Heart left ventricle (tissue), 16 donors: Measurements from ENCODE around the gene RPL3. TPM values are rescaled to one million over a fixed set of nuclear protein-coding genes. Genes with fewer than 3 reads are reported as not detected.
A peak's percentile ranks its signal among the peaks of the same experiment; 100 is the strongest.

Experiments
- ATAC-seq, 4 donors: fragments of 200-7000 bp; cut with Tn5 transposase; one replicate each; pipeline ENCODE4 v1.9.1; 2020 to 2022; ENCODE audit warnings: moderate library complexity in 4 of 4, mild to moderate bottlenecking in 3 of 4, moderate number of reproducible peaks in 1 of 4
- DNase-seq, 5 donors: peaks; one replicate each; pipeline ENCODE4 v3.0.0-alpha.2; 2020
- H3K27ac ChIP-seq, 12 donors: fragments of 200-600 bp; sonication (generic) in 4 of 12; one replicate each; pipeline versions ENCODE4 v1.5.0 to v1.8.0; 2016 to 2022; ENCODE audit warnings: mild to moderate bottlenecking in 2 of 12
- H3K27me3 ChIP-seq, 9 donors: fragments of 200-600 bp; sonication (generic) in 2 of 9; one replicate each; pipeline versions ENCODE4 v1.5.1 to v1.8.0; 2016 to 2022; ENCODE audit warnings: mild to moderate bottlenecking in 3 of 9
- H3K36me3 ChIP-seq, 9 donors: fragments of 200-600 bp; sonication (generic) in 2 of 9; one replicate each; pipeline versions ENCODE4 v1.5.0 to v1.8.0; 2018 to 2022; ENCODE audit warnings: mild to moderate bottlenecking in 2 of 9
- H3K4me1 ChIP-seq, 12 donors: fragments of 200-600 bp; sonication (generic) in 4 of 12; one replicate each; pipeline versions ENCODE4 v1.5.0 to v1.8.0; 2016 to 2022; ENCODE audit warnings: mild to moderate bottlenecking in 3 of 12
- H3K4me3 ChIP-seq, 12 donors: fragments of 200-600 bp; sonication (generic) in 4 of 12; one replicate each; pipeline versions ENCODE4 v1.5.0 to v1.8.0; 2017 to 2022; ENCODE audit warnings: mild to moderate bottlenecking in 9 of 12, moderate library complexity in 4 of 12
- H3K9me3 ChIP-seq, 12 donors: fragments of 200-600 bp; sonication (generic) in 4 of 12; one replicate each; pipeline versions ENCODE4 v1.5.0 to v1.8.0; 2016 to 2022; ENCODE audit warnings: mild to moderate bottlenecking in 1 of 12
- CTCF ChIP-seq, 12 donors: fragments of 200-600 bp; sonication (generic) in 4 of 12; IDR thresholded peaks; one replicate each; pipeline versions ENCODE4 v1.5.0 to v1.8.0; 2018 to 2022; ENCODE audit warnings: antibody characterized with exemption in 12 of 12, mild to moderate bottlenecking in 5 of 12
- POLR2A ChIP-seq, 2 donors: fragments of 450-650 bp; IDR thresholded peaks; one replicate each; pipeline ENCODE4 v1.6.1; 2017; ENCODE audit warnings: antibody characterized with exemption in 2 of 2, mild to moderate bottlenecking in 2 of 2, moderate library complexity in 2 of 2
- WGBS, 4 donors: extraction: QIAGEN DNeasy Blood & Tissue Kit in 2 of 4; methylation state at CpG; one replicate each; pipeline versions ENCODE4 v1.1.5 to v1.1.7; 2013 to 2018; 5-methylcytosine and 5-hydroxymethylcytosine counted together
- intact Hi-C, 10 donors: fragments of 100-400 bp; cut with DNase I; formaldehyde crosslinking; loops; one replicate each; pipeline versions ENCODE4 v1.11.1 to v1.14.2; 2022
- polyA plus RNA-seq, 2 donors: library from polyadenylated mRNA; stranded (reverse); fragments of 200-250 nt; gene quantifications; one replicate each; pipeline ENCODE4 v1.2.3, GENCODE V29; 2013
- total RNA-seq, 9 donors: library from RNA; depleted of rRNA in 2 of 9; stranded (reverse); fragments of >200 nt in 2 of 9; fragmentation: NEBNext Ultra II Directional in 3 of 9; extraction: Animal tissue kit (Norgen Biotek cat#: 25700) in 3 of 9; gene quantifications; one replicate each; pipeline versions ENCODE4 v1.1.0 to v1.2.4, GENCODE V29; 2016 to 2023
- donor health status: ischemic (EF 13 %, LVEDD 7.1; RV severe dilation, severe dysfunction).
- donor health status: healthy with polysubstance abuse.
- donor health status: DM: no; HTN: yes; CAD: no.
- donor health status: DM: no; HTN: no; CAD: no.
- donor health status: ischemic (EF 25% LVEDD 6.9; RV normal size, moderate dysfunction).
- donor health status: ischemic (EF 25% LVEDD 5.7; RV mildly dilated, moderate dysfunction).
- donor health status: healthy.
- donor health status: DM: yes; HTN: yes; CAD: no.
- donor health status: ischemic (EF 35%, LVEDD 5.7; RV mildly dilated, moderate dysfunction).
- donor health status: nonischemic (EF 11% LVEDD 7.7; RV severe dilation, severe dysfunction).
- donor health status: DM: yes; HTN: yes; CAD: no.
- donor health status: PGD.
- donor health status: ischemic (EF 29% LVEDD 5.4; RV normal size, mild dysfunction).
- donor health status: nonischemic (EF 23%, LVEDD 6.1; RV moderate dilation, normal function).

The RPL3 gene
- total and polyA plus RNA-seq, 11 donors = 237 to 1,765 (median 336) TPM

GRCh38 chr22:39348909-39349505 lies 29.6 kb upstream of the RPL3 start:
- peaks cover 0 to 3% (median 0%) of the 10 kb centered on the region in 9 donors for H3K27me3 ChIP-seq
- intact Hi-C loops = loop anchor here in 7 of 10 donors (5.0 to 10.0 kb wide), 5 partner anchors 166 to 686 kb away; partner anchors contain the start of gene ATF4 (in 4 of the 7)
- TF ChIP-seq CTCF (IDR thresholded peaks at IDR 0.05) (no peak), POLR2A (IDR thresholded peaks at IDR 0.05) (no peak)
- 20 to 30% (median 26%) methylated on average over 11 of the region's 11 CpGs for WGBS, 4 donors
- no peaks in the 10 kb centered on the region for H3K36me3 ChIP-seq
- ATAC-seq (peak; percentile 35 to 58 (median 48)), DNase-seq (peak in 3 of 5 donors; percentile 32 to 50 (median 43))
- H3K4me3 ChIP-seq = peak overlapping the region; percentile 38 to 97 (median 74)
- H3K27ac ChIP-seq = peak overlapping the region in 11 of 12 donors; percentile 46 to 84 (median 66)
- H3K9me3 ChIP-seq = no peaks in the 10 kb centered on the region
- peaks cover 0 to 22% (median 10%) of the 10 kb centered on the region in 12 donors for H3K4me1 ChIP-seq

GRCh38 chr22:39345231-39345630 lies 25.8 kb upstream of the RPL3 start:
- WGBS, 4 donors = 91 to 96% (median 96%) methylated on average over 4 of the region's 4 CpGs
- Histone ChIP-seq H3K4me1 (peaks cover 0 to 9% (median 3%) of the 10 kb centered on the region in 12 donors), H3K27ac (no peak overlapping the region), H3K4me3 (no peak overlapping the region), H3K27me3 (peaks cover 0 to 3% (median 0%) of the 10 kb centered on the region in 9 donors), H3K9me3 (no peaks in the 10 kb centered on the region), H3K36me3 (no peaks in the 10 kb centered on the region)
- DNase-seq = no peak
- TF ChIP-seq CTCF (IDR thresholded peaks at IDR 0.05) = no peak
- no peak for TF ChIP-seq POLR2A (IDR thresholded peaks at IDR 0.05)
- ATAC-seq = no peak
- intact Hi-C loops = loop anchor here in 7 of 10 donors (5.0 to 10.0 kb wide), 5 partner anchors 170 to 690 kb away; partner anchors contain the start of gene ATF4 (in 4 of the 7)

- ATAC-seq (no peak), DNase-seq (no peak)
- Histone ChIP-seq H3K4me1 (peaks cover 0 to 6% (median 0%) of the 10 kb centered on the region in 12 donors), H3K36me3 (no peaks in the 10 kb centered on the region), H3K27ac (no peak overlapping the region), H3K4me3 (no peak overlapping the region), H3K27me3 (peaks cover 0 to 3% (median 0%) of the 10 kb centered on the region in 9 donors), H3K9me3 (no peaks in the 10 kb centered on the region)
- WGBS, 4 donors = 74 to 81% (median 75%) methylated on average over 8 of the region's 8 CpGs
- intact Hi-C loops = loop anchor here in 6 of 10 donors (5.0 to 10.0 kb wide), 4 partner anchors 171 to 691 kb away; partner anchors contain the start of genes ATF4 (in 3 of the 6) and RPS19BP1 (in 1 of the 6)
- TF ChIP-seq POLR2A (IDR thresholded peaks at IDR 0.05) = no peak
- no peak for TF ChIP-seq CTCF (IDR thresholded peaks at IDR 0.05)
Observed at GRCh38 chr22:39344046-39344390, 24.6 kb upstream of the RPL3 start.

- DNase-seq (peak in 4 of 5 donors; percentile 44 to 60 (median 58)), ATAC-seq (peak in 3 of 4 donors; percentile 72 to 83 (median 80))
- peaks cover 0 to 3% (median 0%) of the 10 kb centered on the region in 9 donors for H3K27me3 ChIP-seq
- H3K36me3 ChIP-seq = no peaks in the 10 kb centered on the region
- peaks cover 0 to under 1% (median 0%) of the 10 kb centered on the region in 12 donors for H3K4me1 ChIP-seq
- intact Hi-C loops = loop anchor here in 6 of 10 donors (1.0 to 10.0 kb wide), 6 partner anchors 23 to 691 kb away; partner anchors contain the start of genes ATF4 (in 3 of the 6) and RPS19BP1 (in 1 of the 6)
- WGBS, 4 donors = 26 to 31% (median 29%) methylated on average over 15 of the region's 15 CpGs
- no peaks in the 10 kb centered on the region for H3K9me3 ChIP-seq
- H3K27ac ChIP-seq = no peak overlapping the region
- TF ChIP-seq POLR2A (IDR thresholded peaks at IDR 0.05) = no peak
- peak; percentile 49 to 80 (median 64) for TF ChIP-seq CTCF (IDR thresholded peaks at IDR 0.05)
- no peak overlapping the region for H3K4me3 ChIP-seq
Observed at GRCh38 chr22:39343259-39344045, 24.0 kb upstream of the RPL3 start.
